ENCODE measurements around the gene PKMYT1.

The PKMYT1 gene

GRCh38 chr16:3017794-3018506 lies 37.7 kb upstream of the PKMYT1 start, which contains the start of gene CLDN6:
Gene CLDN6 (minus strand): TSS chr16:3018183. CDS start chr16:3016021, 2,162 bp downstream.
- TF ChIP-seq CTCF (conservative IDR thresholded peaks at IDR 0.05; ENCODE audit: low read depth, low read length), result 0 out of 2 replicates have a peak, but pooled peaks have one; percentile 26
- H3K27me3 ChIP-seq (ENCODE audit: insufficient read depth, low read depth), result peaks cover 30% of the 10 kb centered on the region
- H3K4me1 ChIP-seq (ENCODE audit: low read depth, poor library complexity, severe bottlenecking), result peaks cover 35% of the 10 kb centered on the region
- no peak within 1 kb of the TSS for H3K9ac ChIP-seq
- H4K20me1 ChIP-seq (ENCODE audit: insufficient read depth), result no peaks in the 10 kb centered on the region
- H2AFZ ChIP-seq (ENCODE audit: low read depth), result no peak within 1 kb of the TSS
- H3K4me2 ChIP-seq, result no peak within 1 kb of the TSS
- H3K36me3 ChIP-seq (ENCODE audit: insufficient read depth), result no peaks in the 10 kb centered on the region
- H3K79me2 ChIP-seq (ENCODE audit: insufficient read depth, low read depth), result no peaks in the 10 kb centered on the region
- no peak within 1 kb of the TSS for H3K27ac ChIP-seq
- H3K4me3 ChIP-seq (IDR thresholded peaks at IDR 0.05; ENCODE audit: insufficient read depth, low read depth, low read length), result no peak within 1 kb of the TSS

GRCh38 chr16:3017344-3017743 lies 37.1 kb upstream of the PKMYT1 start:
- H4K20me1 ChIP-seq (ENCODE audit: insufficient read depth), result no peaks in the 10 kb centered on the region
- peaks cover 36% of the 10 kb centered on the region for H3K27me3 ChIP-seq (ENCODE audit: insufficient read depth, low read depth)
- no peak overlapping the region for H3K9ac ChIP-seq
- no peak for TF ChIP-seq CTCF (conservative IDR thresholded peaks at IDR 0.05; ENCODE audit: low read depth, low read length)
- H3K4me1 ChIP-seq (ENCODE audit: low read depth, poor library complexity, severe bottlenecking), result peaks cover 35% of the 10 kb centered on the region
- H3K4me2 ChIP-seq, result no peak overlapping the region
- no peak overlapping the region for H3K27ac ChIP-seq
- H2AFZ ChIP-seq (ENCODE audit: low read depth), result no peak overlapping the region
- H3K36me3 ChIP-seq (ENCODE audit: insufficient read depth), result no peaks in the 10 kb centered on the region
- H3K4me3 ChIP-seq (IDR thresholded peaks at IDR 0.05; ENCODE audit: insufficient read depth, low read depth, low read length), result no peak overlapping the region
- H3K79me2 ChIP-seq (ENCODE audit: insufficient read depth, low read depth), result no peaks in the 10 kb centered on the region

- Histone ChIP-seq H3K27ac (no peak overlapping the region), H3K4me2 (no peak overlapping the region), H3K79me2 (ENCODE audit: insufficient read depth, low read depth) (no peaks in the 10 kb centered on the region), H4K20me1 (ENCODE audit: insufficient read depth) (no peaks in the 10 kb centered on the region), H3K4me1 (ENCODE audit: low read depth, poor library complexity, severe bottlenecking) (peaks cover 29% of the 10 kb centered on the region), H2AFZ (ENCODE audit: low read depth) (no peak overlapping the region), H3K27me3 (ENCODE audit: insufficient read depth, low read depth) (peaks cover 48% of the 10 kb centered on the region), H3K9ac (no peak overlapping the region), H3K4me3 (IDR thresholded peaks at IDR 0.05; ENCODE audit: insufficient read depth, low read depth, low read length) (no peak overlapping the region), H3K36me3 (ENCODE audit: insufficient read depth) (no peaks in the 10 kb centered on the region)
- TF ChIP-seq CTCF (conservative IDR thresholded peaks at IDR 0.05; ENCODE audit: low read depth, low read length), result no peak
Measured at GRCh38 chr16:3015865-3016521, 35.7 kb upstream of the PKMYT1 start.

- no peak overlapping the region for H2AFZ ChIP-seq (ENCODE audit: low read depth)
- H3K27me3 ChIP-seq (ENCODE audit: insufficient read depth, low read depth), result peaks cover 58% of the 10 kb centered on the region
- H4K20me1 ChIP-seq (ENCODE audit: insufficient read depth), result no peaks in the 10 kb centered on the region
- no peaks in the 10 kb centered on the region for H3K36me3 ChIP-seq (ENCODE audit: insufficient read depth)
- no peak overlapping the region for H3K4me2 ChIP-seq
- no peak overlapping the region for H3K4me3 ChIP-seq (IDR thresholded peaks at IDR 0.05; ENCODE audit: insufficient read depth, low read depth, low read length)
- no peak overlapping the region for H3K9ac ChIP-seq
- no peaks in the 10 kb centered on the region for H3K79me2 ChIP-seq (ENCODE audit: insufficient read depth, low read depth)
- no peak overlapping the region for H3K27ac ChIP-seq
- TF ChIP-seq CTCF (conservative IDR thresholded peaks at IDR 0.05; ENCODE audit: low read depth, low read length), result no peak
- peaks cover 24% of the 10 kb centered on the region for H3K4me1 ChIP-seq (ENCODE audit: low read depth, poor library complexity, severe bottlenecking)
Measured at GRCh38 chr16:3014971-3015370, 34.7 kb upstream of the PKMYT1 start.
